PC-3 (cell line): ENCODE results near the gene OR9A2. TPM values are rescaled to one million over a fixed set of nuclear protein-coding genes. Genes with fewer than 3 reads are reported as not detected.
A peak's percentile ranks its signal among the peaks of the same experiment; 100 is the strongest.

ENCODE experiments used
- ATAC-seq: fragments of 200-7000 bp; cut with Tn5 transposase; 2 replicates; pipeline ENCODE4 v1.9.1; 2020; ENCODE audit warnings: mild to moderate bottlenecking, moderate library complexity
- BruUV-seq: library from RNA; stranded (reverse); fragments of 400-500 nt; replicated peaks from 2 replicates; lab custom pipeline; 2021; lab: Mats Ljungman, UMichigan
- CTCF ChIA-PET: fragments of 300-600 bp; sonication (Branson Sonifier 250); formaldehyde crosslinking; loops from one replicate; lab custom pipeline; 2022; ENCODE audit warnings: antibody characterized with exemption; lab: Charles Lee
- POLR2A ChIA-PET: fragments of 300-600 bp; sonication (Branson Sonifier 250); formaldehyde crosslinking; loops from one replicate; lab custom pipeline; 2022; ENCODE audit warnings: antibody characterized with exemption; ENCODE audit not compliant: unreplicated experiment; lab: Charles Lee
- DNase-seq: peaks from one replicate; pipeline ENCODE4 v3.0.0-alpha.2; 2015
- H2AFZ ChIP-seq: fragments of 300-600 bp; sonication (generic); 2 replicates; pipeline ENCODE4 v1.6.0; 2016; ENCODE audit warnings: antibody characterized with exemption, low read length
- H3F3A ChIP-seq: fragments of 300-600 bp; sonication (generic); one replicate; pipeline ENCODE4 v1.6.0; 2017; ENCODE audit warnings: antibody characterized with exemption, low read length, control low read depth, mild to moderate bottlenecking; ENCODE audit not compliant: unreplicated experiment
- H3K27ac ChIP-seq: fragments of 300-600 bp; sonication (generic); 2 replicates; pipeline ENCODE4 v1.5.1; 2016; ENCODE audit warnings: mild to moderate bottlenecking, low read length
- H3K27me3 ChIP-seq: fragments of 300-600 bp; sonication (generic); 2 replicates; pipeline ENCODE4 v1.6.1; 2016; ENCODE audit warnings: low read length, mixed read lengths
- H3K36me3 ChIP-seq: fragments of 300-600 bp; sonication (generic); 2 replicates; pipeline ENCODE4 v1.6.1; 2016; ENCODE audit warnings: low read depth, mixed run types, low read length, mixed read lengths
- H3K4me1 ChIP-seq: fragments of 300-600 bp; sonication (generic); 2 replicates; pipeline ENCODE4 v1.5.1; 2016; ENCODE audit warnings: low read length; ENCODE audit not compliant: insufficient read depth
- H3K4me2 ChIP-seq: fragments of 300-600 bp; sonication (generic); 2 replicates; pipeline ENCODE4 v1.6.0; 2016; ENCODE audit warnings: low read length
- H3K4me3 ChIP-seq: fragments of 300-600 bp; sonication (generic); 2 replicates; pipeline ENCODE4 v1.5.1; 2016; ENCODE audit warnings: mild to moderate bottlenecking, low read length, mixed read lengths
- H3K79me2 ChIP-seq: fragments of 300-600 bp; sonication (generic); 2 replicates; pipeline ENCODE4 v1.6.1; 2017; ENCODE audit warnings: low read length, mixed read lengths
- H3K9ac ChIP-seq: fragments of 300-600 bp; sonication (generic); 2 replicates; pipeline ENCODE4 v1.6.0; 2016; ENCODE audit warnings: mild to moderate bottlenecking, low read length
- H3K9me2 ChIP-seq: fragments of 300-600 bp; sonication (generic); replicated peaks from 2 replicates; pipeline ENCODE4 v1.6.1; 2016; ENCODE audit warnings: mixed run types, low read length, mixed read lengths
- H3K9me3 ChIP-seq: fragments of 300-600 bp; sonication (generic); 2 replicates; pipeline ENCODE4 v1.6.1; 2016; ENCODE audit warnings: low read length, mixed read lengths
- H4K20me1 ChIP-seq: fragments of 300-600 bp; sonication (generic); 2 replicates; pipeline ENCODE4 v1.6.1; 2016; ENCODE audit warnings: low read length, mixed read lengths
- EZH2 ChIP-seq: fragments of 300-600 bp; sonication (generic); IDR thresholded peaks from one replicate; pipeline ENCODE4 v1.6.1; 2017; ENCODE audit warnings: antibody characterized with exemption, mild to moderate bottlenecking, low read length; ENCODE audit not compliant: unreplicated experiment
- EZH2phosphoT487 ChIP-seq: fragments of 300-600 bp; sonication (generic); IDR thresholded peaks from 2 replicates; pipeline ENCODE4 v1.6.1; 2018; ENCODE audit warnings: mild to moderate bottlenecking, antibody characterized with exemption, low read length, borderline replicate concordance
- intact Hi-C: fragments of 100-400 bp; cut with micrococcal nuclease; formaldehyde crosslinking; loops from 2 replicates; pipeline ENCODE4 v1.9.0; 2023
- total RNA-seq: library from RNA; depleted of rRNA; stranded (reverse); fragments of >200 nt; gene quantifications from 2 replicates; pipeline ENCODE4 v1.2.3, GENCODE V29; 2014
- TF ChIP-seq, protein P1 (sequence below): fragments of 300-600 bp; sonication (generic); conservative IDR thresholded peaks from 2 replicates; pipeline ENCODE4 v1.5.1; 2017; ENCODE audit warnings: antibody characterized with exemption, low read depth, mild to moderate bottlenecking, low read length

The OR9A2 gene
- total RNA-seq, 1 experiment from 2014 or later, result not detected

DNA sequence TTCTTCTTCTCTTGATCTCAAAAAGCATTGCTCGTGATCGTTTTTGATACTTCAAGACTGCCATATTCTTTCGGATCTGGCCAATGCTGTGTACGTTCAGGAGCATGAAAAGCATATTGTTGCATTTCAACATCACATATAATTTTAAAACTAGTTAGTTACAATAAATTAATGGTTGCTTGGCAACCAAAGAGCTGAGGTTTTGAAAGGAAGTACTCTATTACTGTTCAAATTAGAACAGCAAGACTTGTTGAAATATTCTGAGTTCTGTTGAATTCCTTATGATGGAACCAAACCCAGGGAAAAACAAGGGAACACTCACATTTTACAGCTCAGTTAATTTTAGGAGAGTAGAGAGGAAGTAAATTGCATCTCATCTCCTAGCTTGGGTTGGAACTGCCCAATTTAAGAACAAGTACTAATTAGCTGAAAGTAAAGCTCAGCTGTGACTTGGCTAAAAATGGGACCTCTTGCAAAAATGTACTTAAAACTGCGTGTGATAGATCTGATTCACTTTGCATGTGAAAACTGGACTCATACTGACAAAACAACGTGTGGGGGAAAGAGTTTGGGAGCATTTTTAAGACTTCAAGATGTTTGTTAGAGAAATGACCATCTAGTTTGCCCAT lies 21.2 kb downstream of the OR9A2 start:
- ATAC-seq (no peak), DNase-seq (no peak)
- Histone ChIP-seq H3K27ac (no peak overlapping the region), H3K4me1 (peaks cover 10% of the 10 kb centered on the region; the same call in 1 of the 2 replicates), H3K36me3 (no peaks in the 10 kb centered on the region; the same call in 1 of the 2 replicates), H3F3A (no peaks in the 10 kb centered on the region), H3K27me3 (peaks cover 31% of the 10 kb centered on the region), H3K9me2 (no peaks in the 10 kb centered on the region), H4K20me1 (no peaks in the 10 kb centered on the region), H3K4me3 (no peak overlapping the region), H2AFZ (no peak overlapping the region), H3K9ac (no peak overlapping the region), H3K4me2 (no peak overlapping the region), H3K79me2 (no peaks in the 10 kb centered on the region), H3K9me3 (no peaks in the 10 kb centered on the region)
- POLR2A ChIA-PET, result no interaction called here
- no TSS peak for BruUV-seq
- TF ChIP-seq EZH2phosphoT487, result no peak
- TF ChIP-seq, protein P1, sequence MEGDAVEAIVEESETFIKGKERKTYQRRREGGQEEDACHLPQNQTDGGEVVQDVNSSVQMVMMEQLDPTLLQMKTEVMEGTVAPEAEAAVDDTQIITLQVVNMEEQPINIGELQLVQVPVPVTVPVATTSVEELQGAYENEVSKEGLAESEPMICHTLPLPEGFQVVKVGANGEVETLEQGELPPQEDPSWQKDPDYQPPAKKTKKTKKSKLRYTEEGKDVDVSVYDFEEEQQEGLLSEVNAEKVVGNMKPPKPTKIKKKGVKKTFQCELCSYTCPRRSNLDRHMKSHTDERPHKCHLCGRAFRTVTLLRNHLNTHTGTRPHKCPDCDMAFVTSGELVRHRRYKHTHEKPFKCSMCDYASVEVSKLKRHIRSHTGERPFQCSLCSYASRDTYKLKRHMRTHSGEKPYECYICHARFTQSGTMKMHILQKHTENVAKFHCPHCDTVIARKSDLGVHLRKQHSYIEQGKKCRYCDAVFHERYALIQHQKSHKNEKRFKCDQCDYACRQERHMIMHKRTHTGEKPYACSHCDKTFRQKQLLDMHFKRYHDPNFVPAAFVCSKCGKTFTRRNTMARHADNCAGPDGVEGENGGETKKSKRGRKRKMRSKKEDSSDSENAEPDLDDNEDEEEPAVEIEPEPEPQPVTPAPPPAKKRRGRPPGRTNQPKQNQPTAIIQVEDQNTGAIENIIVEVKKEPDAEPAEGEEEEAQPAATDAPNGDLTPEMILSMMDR, result no peak
- CTCF ChIA-PET, result interaction anchor here (0.6 to 2.0 kb wide), 2 partner anchors 12 to 209 kb away, joined by 3 to 15 read pairs; no protein-coding TSS in a partner anchor
- intact Hi-C loops, result loop anchor here (5.0 to 10.0 kb wide), 4 partner anchors 302 to 471 kb away; no protein-coding TSS in a partner anchor

DNA sequence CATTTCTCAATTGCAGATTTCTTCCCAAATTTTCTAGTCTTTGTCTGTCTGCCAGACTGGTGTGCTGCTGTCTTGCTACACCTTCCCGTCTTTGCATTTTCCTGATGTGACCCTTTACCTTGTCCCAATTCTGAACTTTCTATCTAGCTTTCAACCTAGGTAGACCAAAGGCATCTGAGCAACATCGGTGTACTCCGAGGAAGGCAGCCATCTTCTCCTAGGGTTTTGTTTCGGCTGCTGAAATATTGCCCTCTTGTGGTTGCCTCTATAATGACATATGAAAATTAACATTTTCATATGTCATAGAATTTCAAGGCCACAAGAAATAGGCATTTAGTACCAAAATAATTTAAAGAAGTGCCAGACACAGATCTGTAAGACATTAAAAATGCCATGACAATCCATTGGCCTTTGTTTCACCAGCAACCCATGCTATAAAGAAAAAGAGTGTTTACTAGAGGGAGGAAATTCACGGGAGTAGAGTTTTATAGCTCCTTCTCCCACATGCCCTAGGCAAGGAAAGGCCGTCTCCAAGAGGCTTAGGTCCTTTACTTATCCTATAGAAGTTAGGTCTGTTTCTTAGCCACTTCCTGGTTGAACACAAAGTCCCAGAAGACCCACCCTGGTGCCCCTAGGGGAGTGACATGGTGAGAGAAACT lies 23.4 kb downstream of the OR9A2 start:
- TF ChIP-seq, protein P1, result peak; percentile 78
- TF ChIP-seq EZH2phosphoT487 (no peak), EZH2 (no peak)
- ATAC-seq, result peak; percentile 64
- peak overlapping the region; percentile 64 for H3K4me3 ChIP-seq
- H3K27me3 ChIP-seq, result peaks cover 34% of the 10 kb centered on the region
- BruUV-seq, result no TSS peak
- H3K9me2 ChIP-seq, result no peaks in the 10 kb centered on the region
- no peaks in the 10 kb centered on the region for H3K9me3 ChIP-seq
- peak overlapping the region; percentile 83 for H3K4me2 ChIP-seq
- POLR2A ChIA-PET, result no interaction called here
- no peaks in the 10 kb centered on the region; the same call in 1 of the 2 replicates for H3K36me3 ChIP-seq
- peak overlapping the region; percentile 91 for H2AFZ ChIP-seq
- peak; percentile 71 for DNase-seq
- no peaks in the 10 kb centered on the region for H3K79me2 ChIP-seq
- peaks cover 10% of the 10 kb centered on the region; the same call in 1 of the 2 replicates for H3K4me1 ChIP-seq
- H4K20me1 ChIP-seq, result no peaks in the 10 kb centered on the region
- intact Hi-C loops, result loop anchor here (1.0 to 10.0 kb wide), 5 partner anchors 149 to 469 kb away; no protein-coding TSS in a partner anchor
- H3F3A ChIP-seq, result no peaks in the 10 kb centered on the region
- no peak overlapping the region for H3K9ac ChIP-seq
- no peak overlapping the region for H3K27ac ChIP-seq
- CTCF ChIA-PET, result interaction anchor here (0.6 to 1.6 kb wide), 7 partner anchors 59 to 420 kb away, joined by 3 to 13 read pairs (median 4); partner anchors contain the start of gene EPHB6
